Sigmoid colon (tissue), 7 donors: ENCODE measurements around the gene ALOX15B. TPM values are rescaled to one million over a fixed set of nuclear protein-coding genes. Genes with fewer than 3 reads are reported as not detected.
A peak's percentile ranks its signal among the peaks of the same experiment; 100 is the strongest.

Experiments used
- DNase-seq: peaks from one replicate; pipeline ENCODE4 v3.0.0-alpha.2; 2019
- H3K27ac ChIP-seq, 4 donors: fragments of 200-600 bp; sonication (generic); one replicate each; pipeline ENCODE4 v1.5.1; 2016 to 2019; ENCODE audit warnings: mild to moderate bottlenecking in 1 of 4
- H3K27me3 ChIP-seq, 3 donors: fragments of 200-600 bp; sonication (generic); one replicate each; pipeline ENCODE4 v1.5.1; 2019; ENCODE audit warnings: mild to moderate bottlenecking in 1 of 3
- H3K36me3 ChIP-seq, 4 donors: fragments of 200-600 bp; sonication (generic); one replicate each; pipeline ENCODE4 v1.5.1; 2016 to 2019
- H3K4me1 ChIP-seq, 4 donors: fragments of 200-600 bp; sonication (generic); one replicate each; pipeline ENCODE4 v1.5.1; 2017 to 2019
- H3K4me3 ChIP-seq, 4 donors: fragments of 200-600 bp; sonication (generic); one replicate each; pipeline ENCODE4 v1.5.1; 2017 to 2019; ENCODE audit warnings: mild to moderate bottlenecking in 2 of 4, moderate library complexity in 1 of 4
- H3K9me3 ChIP-seq, 4 donors: fragments of 200-600 bp in 3 of 4; sonication (generic) in 3 of 4; one replicate each; pipeline versions ENCODE4 v1.5.1 to v1.6.1; 2013 to 2019
- CTCF ChIP-seq, 4 experiments: fragments of 450-650 bp in 3 of 4; fragments of 200-600 bp in 1 of 4; IDR thresholded peaks; one replicate each; pipeline ENCODE4 v1.5.1; 2016 to 2019; ENCODE audit warnings: antibody characterized with exemption in 4 of 4, mild to moderate bottlenecking in 3 of 4, moderate library complexity in 2 of 4
- EP300 ChIP-seq, 4 donors: sonication (generic); formaldehyde crosslinking; IDR thresholded peaks; one replicate each; pipeline ENCODE4 v1.6.1; 2017; ENCODE audit warnings: antibody characterized with exemption in 4 of 4
- POLR2A ChIP-seq, 2 donors: fragments of 450-650 bp; IDR thresholded peaks; one replicate each; pipeline ENCODE4 v1.6.1; 2016; ENCODE audit warnings: antibody characterized with exemption in 2 of 2, mild to moderate bottlenecking in 2 of 2, moderate library complexity in 2 of 2
- POLR2AphosphoS5 ChIP-seq, 4 donors: sonication (generic); formaldehyde crosslinking; IDR thresholded peaks; one replicate each; pipeline ENCODE4 v1.6.1; 2017; ENCODE audit warnings: antibody characterized with exemption in 4 of 4
- WGBS, 2 donors: extraction: QIAGEN DNeasy Blood & Tissue Kit; methylation state at CpG; one replicate each; pipeline ENCODE4 v1.1.7; 2013; 5-methylcytosine and 5-hydroxymethylcytosine counted together
- intact Hi-C: fragments of 100-400 bp; cut with DNase I; formaldehyde crosslinking; loops from one replicate; pipeline ENCODE4 v1.15.1; 2023
- polyA plus RNA-seq, 3 donors: library from polyadenylated mRNA; stranded (reverse); fragments of 200-250 nt; gene quantifications; one replicate each; pipeline ENCODE4 v1.2.3, GENCODE V29; 2013
- total RNA-seq, 4 donors: library from RNA; depleted of rRNA; stranded (reverse); fragments of >200 nt; gene quantifications; one replicate each; pipeline ENCODE4 v1.1.0, GENCODE V29; 2016
- donor health status: healthy with polysubstance abuse.
- donor health status: Bipolar disorder and iron deficiency.
- donor health status: healthy.

ALOX15B gene
- total and polyA plus RNA-seq, 7 donors: 1.2 to 5.3 (median 3.2) TPM

GRCh38 chr17:8055851-8056231 lies 17.0 kb downstream of the ALOX15B start:
- WGBS, 2 donors: 79 to 85% methylated on average over 3 of the region's 3 CpGs
- Histone ChIP-seq H3K27ac (peak overlapping the region in 1 of 4 donors; percentile 47), H3K9me3 (no peaks in the 10 kb centered on the region), H3K36me3 (no peaks in the 10 kb centered on the region), H3K27me3 (peaks cover 0 to 51% (median 30%) of the 10 kb centered on the region in 3 donors), H3K4me1 (no peaks in the 10 kb centered on the region), H3K4me3 (no peak overlapping the region)
- DNase-seq: peak; percentile 37
- intact Hi-C loops: loop anchor here (5.0 to 10.0 kb wide), 4 partner anchors 59 to 234 kb away; partner anchors contain the start of gene RNF227
- TF ChIP-seq POLR2A (IDR thresholded peaks at IDR 0.05) (no peak), EP300 (IDR thresholded peaks at IDR 0.05) (no peak), POLR2AphosphoS5 (IDR thresholded peaks at IDR 0.05) (no peak), CTCF (IDR thresholded peaks at IDR 0.05) (no peak)

- no peak overlapping the region for H3K4me3 ChIP-seq
- intact Hi-C loops: loop anchor here (5.0 to 10.0 kb wide), 4 partner anchors 59 to 234 kb away; partner anchors contain the start of gene RNF227
- no peak for TF ChIP-seq CTCF (IDR thresholded peaks at IDR 0.05)
- no peak for TF ChIP-seq EP300 (IDR thresholded peaks at IDR 0.05)
- peak in 2 of 4 donors; percentile 14 to 30 for TF ChIP-seq POLR2AphosphoS5 (IDR thresholded peaks at IDR 0.05)
- no peak for TF ChIP-seq POLR2A (IDR thresholded peaks at IDR 0.05)
- H3K4me1 ChIP-seq: no peaks in the 10 kb centered on the region
- peak overlapping the region in 1 of 4 donors; percentile 47 for H3K27ac ChIP-seq
- H3K27me3 ChIP-seq: peaks cover 3 to 57% (median 36%) of the 10 kb centered on the region in 3 donors
- H3K36me3 ChIP-seq: no peaks in the 10 kb centered on the region
- DNase-seq: peak; percentile 75
- no peaks in the 10 kb centered on the region for H3K9me3 ChIP-seq
- 36 to 60% methylated on average over 14 of the region's 14 CpGs for WGBS, 2 donors
Measured at GRCh38 chr17:8056232-8056975, 17.5 kb downstream of the ALOX15B start.

- Histone ChIP-seq H3K27me3 (peaks cover 10 to 64% (median 43%) of the 10 kb centered on the region in 3 donors), H3K36me3 (no peaks in the 10 kb centered on the region), H3K9me3 (no peaks in the 10 kb centered on the region), H3K4me3 (no peak overlapping the region), H3K27ac (no peak overlapping the region), H3K4me1 (peaks cover 0 to 3% (median 1%) of the 10 kb centered on the region in 4 donors)
- 65 to 73% methylated on average over 17 of the region's 17 CpGs for WGBS, 2 donors
- intact Hi-C loops: loop anchor here (5.0 to 10.0 kb wide), 4 partner anchors 60 to 235 kb away; partner anchors contain the start of gene RNF227
- no peak for TF ChIP-seq POLR2A (IDR thresholded peaks at IDR 0.05)
- TF ChIP-seq CTCF (IDR thresholded peaks at IDR 0.05): no peak
- TF ChIP-seq EP300 (IDR thresholded peaks at IDR 0.05): no peak
- TF ChIP-seq POLR2AphosphoS5 (IDR thresholded peaks at IDR 0.05): no peak
- peak; percentile 38 for DNase-seq
Measured at GRCh38 chr17:8056976-8057625, 18.2 kb downstream of the ALOX15B start.

- WGBS, 2 donors: 7 to 14% methylated on average over 14 of the region's 14 CpGs
- TF ChIP-seq POLR2AphosphoS5 (IDR thresholded peaks at IDR 0.05): no peak
- no peak for TF ChIP-seq EP300 (IDR thresholded peaks at IDR 0.05)
- TF ChIP-seq CTCF (IDR thresholded peaks at IDR 0.05): peak; percentile 50 to 72 (median 66)
- no peak for TF ChIP-seq POLR2A (IDR thresholded peaks at IDR 0.05)
- Histone ChIP-seq H3K27ac (no peak overlapping the region), H3K36me3 (no peaks in the 10 kb centered on the region), H3K4me3 (no peak overlapping the region), H3K9me3 (no peaks in the 10 kb centered on the region), H3K27me3 (peaks cover 11 to 70% (median 49%) of the 10 kb centered on the region in 3 donors), H3K4me1 (peaks cover 0 to 9% (median 6%) of the 10 kb centered on the region in 4 donors)
- DNase-seq: peak; percentile 72
- intact Hi-C loops: loop anchor here (5.0 to 10.0 kb wide), 4 partner anchors 60 to 235 kb away; partner anchors contain the start of gene RNF227
Measured at GRCh38 chr17:8057691-8058114, 18.8 kb downstream of the ALOX15B start.
